Vagina (tissue), 2 donors: Measurements from ENCODE around the gene CRTC3.

ENCODE experiments used
- POLR2A ChIP-seq, 2 donors: fragments of 450-650 bp; IDR thresholded peaks; one replicate each; pipeline ENCODE4 v1.6.1; 2017; ENCODE audit warnings: antibody characterized with exemption in 2 of 2, mild to moderate bottlenecking in 2 of 2, moderate library complexity in 2 of 2
- POLR2AphosphoS5 ChIP-seq, 2 donors: sonication (generic); formaldehyde crosslinking; IDR thresholded peaks; one replicate each; pipeline ENCODE4 v1.9.0; 2017; ENCODE audit warnings: antibody characterized with exemption in 2 of 2, mild to moderate bottlenecking in 2 of 2, low read depth in 1 of 2; ENCODE audit not compliant: insufficient read depth in 1 of 2
- TF ChIP-seq, protein P1 (sequence below), 3 experiments: fragments of 450-650 bp in 2 of 3; fragments of 200-600 bp in 1 of 3; sonication (generic) in 1 of 3; IDR thresholded peaks; one replicate each; pipeline ENCODE4 v1.5.1; 2017 to 2019; ENCODE audit warnings: antibody characterized with exemption in 3 of 3, mild to moderate bottlenecking in 2 of 3, moderate library complexity in 2 of 3

DNA sequence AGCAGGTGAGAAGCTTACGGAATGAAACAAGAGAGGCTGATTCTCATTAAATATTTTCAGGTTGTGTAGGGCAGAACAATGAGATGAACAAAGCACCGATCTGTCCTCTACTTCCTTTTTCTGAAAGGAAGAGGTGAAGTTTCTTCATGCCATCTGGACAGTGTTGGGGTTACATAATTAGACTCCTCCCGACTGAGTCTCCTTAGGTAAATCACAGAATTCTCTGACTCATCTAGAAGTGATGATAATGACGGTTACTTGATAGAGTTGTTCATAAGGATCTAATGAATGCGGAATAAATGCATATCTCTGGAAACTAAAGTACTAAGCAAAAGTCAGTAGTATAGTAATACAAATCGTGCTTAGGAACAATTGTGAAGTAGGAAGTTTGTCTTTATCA is 21.2 kb downstream of the CRTC3 start:
- TF ChIP-seq, protein P1, sequence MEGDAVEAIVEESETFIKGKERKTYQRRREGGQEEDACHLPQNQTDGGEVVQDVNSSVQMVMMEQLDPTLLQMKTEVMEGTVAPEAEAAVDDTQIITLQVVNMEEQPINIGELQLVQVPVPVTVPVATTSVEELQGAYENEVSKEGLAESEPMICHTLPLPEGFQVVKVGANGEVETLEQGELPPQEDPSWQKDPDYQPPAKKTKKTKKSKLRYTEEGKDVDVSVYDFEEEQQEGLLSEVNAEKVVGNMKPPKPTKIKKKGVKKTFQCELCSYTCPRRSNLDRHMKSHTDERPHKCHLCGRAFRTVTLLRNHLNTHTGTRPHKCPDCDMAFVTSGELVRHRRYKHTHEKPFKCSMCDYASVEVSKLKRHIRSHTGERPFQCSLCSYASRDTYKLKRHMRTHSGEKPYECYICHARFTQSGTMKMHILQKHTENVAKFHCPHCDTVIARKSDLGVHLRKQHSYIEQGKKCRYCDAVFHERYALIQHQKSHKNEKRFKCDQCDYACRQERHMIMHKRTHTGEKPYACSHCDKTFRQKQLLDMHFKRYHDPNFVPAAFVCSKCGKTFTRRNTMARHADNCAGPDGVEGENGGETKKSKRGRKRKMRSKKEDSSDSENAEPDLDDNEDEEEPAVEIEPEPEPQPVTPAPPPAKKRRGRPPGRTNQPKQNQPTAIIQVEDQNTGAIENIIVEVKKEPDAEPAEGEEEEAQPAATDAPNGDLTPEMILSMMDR (IDR thresholded peaks at IDR 0.05): no peak
- TF ChIP-seq POLR2A (IDR thresholded peaks at IDR 0.05) (no peak), POLR2AphosphoS5 (IDR thresholded peaks at IDR 0.05; ENCODE audit: insufficient read depth in 1 of 2, low read depth in 1 of 2) (no peak)
